Measurements from ENCODE around the gene PRKCA.

GRCh38 chr17:66614469-66614868, 312.1 kb downstream of the PRKCA start:
- TF ChIP-seq CREB5 (CRISPR knock-in tag; IDR thresholded peaks at IDR 0.05; ENCODE audit: low read depth) (no peak), PPARA (CRISPR knock-in tag; IDR thresholded peaks at IDR 0.05; ENCODE audit: borderline replicate concordance) (no peak), ZC3H10 (CRISPR knock-in tag; IDR thresholded peaks at IDR 0.05) (no peak), ZFP30 (CRISPR knock-in tag; IDR thresholded peaks at IDR 0.05) (no peak), POU6F1 (CRISPR knock-in tag; IDR thresholded peaks at IDR 0.05; ENCODE audit: borderline replicate concordance, low read depth) (no peak), ZNF8 (CRISPR knock-in tag; IDR thresholded peaks at IDR 0.05) (no peak), OSR1 (CRISPR knock-in tag; IDR thresholded peaks at IDR 0.05) (no peak), BACH2 (CRISPR knock-in tag; IDR thresholded peaks at IDR 0.05; ENCODE audit: borderline replicate concordance) (no peak), PATZ1 (CRISPR knock-in tag; IDR thresholded peaks at IDR 0.05; ENCODE audit: borderline replicate concordance) (no peak), CSRNP3 (CRISPR knock-in tag; IDR thresholded peaks at IDR 0.05) (no peak), ZNF565 (CRISPR knock-in tag; conservative IDR thresholded peaks at IDR 0.05; ENCODE audit: low read depth) (no peak)
